Motor neuron (in vitro differentiated cells): Measurements from ENCODE around the gene SRXN1. TPM values are rescaled to one million over a fixed set of nuclear protein-coding genes. Genes with fewer than 3 reads are reported as not detected.
A peak's percentile ranks its signal among the peaks of the same experiment; 100 is the strongest.
"Not testable (repeated sequence)": the region's sequence is repeated elsewhere in the genome, so short reads cannot be mapped to it uniquely, and the experiment has no call there.

Source experiments
- ATAC-seq, 8 experiments: fragments of 200-7000 bp; cut with Tn5 transposase; replicated peaks in 6 of 8; 2 replicates each; pipeline ENCODE4 v1.8.0; 2021; ENCODE audit warnings: mild to moderate bottlenecking in 8 of 8, moderate library complexity in 8 of 8
- H3K27ac ChIP-seq, 2 donors: fragments of 250-450 bp; sonication (Bioruptor Pico); 2 replicates each; pipeline ENCODE4 v1.9.0; 2021; ENCODE audit warnings: antibody characterized with exemption in 2 of 2, mild to moderate bottlenecking in 2 of 2, moderate library complexity in 1 of 2
- H3K4me1 ChIP-seq, 2 donors: fragments of 250-450 bp; sonication (Bioruptor Pico); replicated peaks in 1 of 2; 2 replicates each; pipeline ENCODE4 v1.6.1; 2021; ENCODE audit warnings: antibody characterized with exemption in 2 of 2, mild to moderate bottlenecking in 2 of 2, moderate library complexity in 1 of 2
- H3K4me3 ChIP-seq, 5 donors: fragments of 250-450 bp; sonication (Bioruptor Pico); 2 replicates each; pipeline ENCODE4 v1.9.0; 2021; ENCODE audit warnings: antibody characterized with exemption in 5 of 5, mild to moderate bottlenecking in 5 of 5, moderate library complexity in 4 of 5
- WGBS, 10 experiments: fragments of 450-650 bp; shearing (Covaris generic); methylation state at CpG; one replicate each; pipeline ENCODE4 v1.0.0; 2022; 5-methylcytosine and 5-hydroxymethylcytosine counted together
- in situ Hi-C, 9 experiments: fragments of 400-800 bp; cut with MboI; loops; one replicate each; pipeline ENCODE4 v1.15.0; 2021; ENCODE audit warnings: low sequenced_read_pairs in 9 of 9, low pct_unique_long_range_greater_than_20kb in 2 of 9; ENCODE audit not compliant: unreplicated experiment in 9 of 9
- total RNA-seq, 8 experiments: library from RNA; unstranded; fragments of 300-600 nt; gene quantifications; 2 replicates each; pipeline versions ENCODE4 v1.2.3 to v1.2.4, GENCODE V29; 2022

Gene SRXN1
- 10 to 100 TPM in 4 of 8 experiments, 1 to 10 TPM in 4; 7.1 to 51.6 (median 16.2) TPM for total RNA-seq

- in situ Hi-C loops = no loop called here
- Histone ChIP-seq H3K4me1 (peaks cover 6 to 13% of the 10 kb centered on the region in 2 donors), H3K4me3 (peak within 1 kb of the TSS; percentile 36 to 53 (median 41)), H3K27ac (peak within 1 kb of the TSS in 1 of 2 donors; percentile 48)
- peak; percentile 86 to 97 (median 94) for ATAC-seq
- no CpG with 5 or more reads among the region's 74 CpGs for WGBS, 10 experiments
These were observed at the start of gene SRXN1 for GRCh38 chr20:653110-653589. TSS of gene SRXN1 (minus strand) at chr20:653200. CDS start at chr20:653185, 15 bp downstream.

- Histone ChIP-seq H3K27ac (no peak overlapping the region), H3K4me1 (peaks cover 21 to 27% of the 10 kb centered on the region in 2 donors), H3K4me3 (no peak overlapping the region)
- WGBS, 10 experiments = 17 to 100% (median 80%) methylated on average over 1 of the region's 6 CpGs; no CpG with 5 or more reads in 5 of the 10 experiments
- no peak for ATAC-seq
- in situ Hi-C loops = no loop called here
These were observed 48.6 kb upstream of the SRXN1 start for GRCh38 chr20:701401-702129.

- H3K27ac ChIP-seq = peak overlapping the region in 1 of 2 donors; percentile 57
- peak in 7 of 8 experiments; percentile 27 to 96 (median 93) for ATAC-seq
- WGBS, 10 experiments = 17 to 69% (median 60%) methylated on average over 1 to 5 of the region's 10 CpGs; no CpG with 5 or more reads in 5 of the 10 experiments
- H3K4me3 ChIP-seq = no peak overlapping the region
- H3K4me1 ChIP-seq = peaks cover 23 to 27% of the 10 kb centered on the region in 2 donors
- in situ Hi-C loops = no loop called here
These were observed 46.9 kb upstream of the SRXN1 start for GRCh38 chr20:699811-700338.

- 40 to 78% (median 50%) methylated on average over 1 to 4 of the region's 6 CpGs; no CpG with 5 or more reads in 6 of the 10 experiments for WGBS, 10 experiments
- H3K4me3 ChIP-seq = no peak overlapping the region
- H3K4me1 ChIP-seq = peaks cover 23 to 27% of the 10 kb centered on the region in 2 donors
- H3K27ac ChIP-seq = peak overlapping the region in 1 of 2 donors; percentile 57
- in situ Hi-C loops = no loop called here
- peak in 1 of 8 experiments; percentile 8 for ATAC-seq
These were observed 46.3 kb upstream of the SRXN1 start for GRCh38 chr20:699342-699741.

- in situ Hi-C loops = no loop called here
- 8 to 83% (median 46%) methylated on average over 1 to 5 of the region's 6 CpGs; no CpG with 5 or more reads in 4 of the 10 experiments for WGBS, 10 experiments
- ATAC-seq = peak in 5 of 8 experiments; percentile 36 to 68 (median 57)
- Histone ChIP-seq H3K27ac (peak overlapping the region in 1 of 2 donors; percentile 19), H3K4me3 (no peak overlapping the region), H3K4me1 (peaks cover 23 to 27% of the 10 kb centered on the region in 2 donors)
These were observed 45.3 kb upstream of the SRXN1 start for GRCh38 chr20:698276-698675.

GRCh38 chr20:697826-698225 is 44.8 kb upstream of the SRXN1 start:
- Histone ChIP-seq H3K4me3 (no peak overlapping the region), H3K27ac (no peak overlapping the region), H3K4me1 (peaks cover 23 to 27% of the 10 kb centered on the region in 2 donors)
- ATAC-seq = no peak
- in situ Hi-C loops = no loop called here
- WGBS, 10 experiments = 22 to 95% (median 72%) methylated on average over 2 to 7 of the region's 9 CpGs; no CpG with 5 or more reads in 2 of the 10 experiments

- Histone ChIP-seq H3K4me1 (peaks cover 23 to 31% of the 10 kb centered on the region in 2 donors), H3K4me3 (no peak overlapping the region), H3K27ac (no peak overlapping the region)
- no peak for ATAC-seq
- in situ Hi-C loops = no loop called here
- WGBS, 10 experiments = 17 to 100% (median 56%) methylated on average over 1 to 2 of the region's 2 CpGs; no CpG with 5 or more reads in 2 of the 10 experiments
These were observed 42.3 kb upstream of the SRXN1 start for GRCh38 chr20:695165-695866.

- ATAC-seq = no peak
- 10 to 100% (median 73%) methylated on average over 1 to 4 of the region's 4 CpGs; no CpG with 5 or more reads in 2 of the 10 experiments for WGBS, 10 experiments
- no peak overlapping the region for H3K27ac ChIP-seq
- in situ Hi-C loops = no loop called here
- H3K4me1 ChIP-seq = peaks cover 15 to 25% of the 10 kb centered on the region in 2 donors
- no peak overlapping the region for H3K4me3 ChIP-seq
These were observed 41.5 kb upstream of the SRXN1 start for GRCh38 chr20:694496-694895.

GRCh38 chr20:693786-694185 is 40.8 kb upstream of the SRXN1 start:
- H3K27ac ChIP-seq, H3K4me3 ChIP-seq, ATAC-seq, in situ Hi-C loops: not testable (repeated sequence)
- H3K4me1 ChIP-seq = peaks cover 16 to 23% of the 10 kb centered on the region in 2 donors
- WGBS, 10 experiments = 15 to 100% (median 72%) methylated on average over 2 to 7 of the region's 10 CpGs; no CpG with 5 or more reads in 4 of the 10 experiments

- no peak for ATAC-seq
- in situ Hi-C loops = no loop called here
- 0 to 40% (median 33%) methylated on average over 1 of the region's 1 CpG; no CpG with 5 or more reads in 1 of the 10 experiments for WGBS, 10 experiments
- H3K4me1 ChIP-seq = peaks cover 25 to 29% of the 10 kb centered on the region in 2 donors
- no peak overlapping the region for H3K27ac ChIP-seq
- H3K4me3 ChIP-seq = no peak overlapping the region
These were observed 39.0 kb upstream of the SRXN1 start for GRCh38 chr20:692044-692443.

- Histone ChIP-seq H3K4me3 (no peak overlapping the region), H3K27ac (no peak overlapping the region), H3K4me1 (peaks cover 26 to 32% of the 10 kb centered on the region in 2 donors)
- ATAC-seq = no peak
- in situ Hi-C loops = no loop called here
- WGBS, 10 experiments = 0 to 57% (median 44%) methylated on average over 1 of the region's 1 CpG; no CpG with 5 or more reads in 2 of the 10 experiments
These were observed 36.9 kb upstream of the SRXN1 start for GRCh38 chr20:689947-690346.

GRCh38 chr20:689348-689747 is 36.3 kb upstream of the SRXN1 start:
- ATAC-seq = no peak
- peaks cover 26 to 32% of the 10 kb centered on the region in 2 donors for H3K4me1 ChIP-seq
- in situ Hi-C loops = no loop called here
- WGBS, 10 experiments = 0 to 93% (median 72%) methylated on average over 1 to 3 of the region's 6 CpGs; no CpG with 5 or more reads in 3 of the 10 experiments
- H3K4me3 ChIP-seq = no peak overlapping the region
- peak overlapping the region; percentile 83 to 84 for H3K27ac ChIP-seq
